Nephron (organoid): ENCODE measurements around the gene STPG1.

ENCODE experiments used
- H3K27ac Mint-ChIP-seq, 3 experiments: 2 replicates each; pipeline ENCODE4 v1.8.0; 2020; ENCODE audit warnings: mixed read lengths in 3 of 3, mild to moderate bottlenecking in 2 of 3, moderate library complexity in 1 of 3
- H3K27me3 Mint-ChIP-seq: 2 replicates; pipeline ENCODE4 v1.8.0; 2021; ENCODE audit warnings: low read depth, mild to moderate bottlenecking, moderate library complexity, mixed read lengths
- H3K36me3 Mint-ChIP-seq: 2 replicates; pipeline ENCODE4 v1.8.0; 2020; ENCODE audit warnings: low read depth, mixed read lengths
- H3K4me1 Mint-ChIP-seq: 2 replicates; pipeline ENCODE4 v1.8.0; 2020; ENCODE audit warnings: mixed read lengths
- H3K4me3 Mint-ChIP-seq, 3 experiments: 2 replicates each; pipeline ENCODE4 v1.8.0; 2020; ENCODE audit warnings: mild to moderate bottlenecking in 3 of 3, mixed read lengths in 3 of 3, moderate library complexity in 2 of 3
- H3K9me3 Mint-ChIP-seq: 2 replicates; pipeline ENCODE4 v1.8.0; 2020; ENCODE audit warnings: mixed read lengths
- CTCF ChIP-seq, 3 experiments: fragments of 200-600 bp; sonication (generic); IDR thresholded peaks; one replicate each; pipeline ENCODE4 v1.5.0; 2021; ENCODE audit warnings: antibody characterized with exemption in 3 of 3; ENCODE audit not compliant: unreplicated experiment in 3 of 3

Gene STPG1

GRCh38 chr1:24363994-24364393, 49.6 kb downstream of the STPG1 start:
- Mint-ChIP-seq H3K27me3 (peaks cover 48% of the 10 kb centered on the region), H3K4me3 (no peak overlapping the region), H3K4me1 (peaks cover 37% of the 10 kb centered on the region), H3K27ac (peak overlapping the region in 2 of 3 experiments; percentile 24 to 41), H3K9me3 (no peaks in the 10 kb centered on the region), H3K36me3 (peaks cover 5% of the 10 kb centered on the region)
- no peak for TF ChIP-seq CTCF (IDR thresholded peaks at IDR 0.05; ENCODE audit: unreplicated experiment in 3 of 3)

GRCh38 chr1:24362982-24363614, 50.5 kb downstream of the STPG1 start:
- no peaks in the 10 kb centered on the region for H3K9me3 Mint-ChIP-seq
- no peak overlapping the region for H3K4me3 Mint-ChIP-seq
- H3K4me1 Mint-ChIP-seq: peaks cover 37% of the 10 kb centered on the region
- peaks cover 5% of the 10 kb centered on the region for H3K36me3 Mint-ChIP-seq
- peak overlapping the region in 1 of 3 experiments; percentile 43 for H3K27ac Mint-ChIP-seq
- peaks cover 49% of the 10 kb centered on the region for H3K27me3 Mint-ChIP-seq
- no peak for TF ChIP-seq CTCF (IDR thresholded peaks at IDR 0.05; ENCODE audit: unreplicated experiment in 3 of 3)

- H3K36me3 Mint-ChIP-seq: peaks cover 11% of the 10 kb centered on the region
- H3K27ac Mint-ChIP-seq: no peak overlapping the region
- H3K4me1 Mint-ChIP-seq: peaks cover 37% of the 10 kb centered on the region
- H3K4me3 Mint-ChIP-seq: no peak overlapping the region
- H3K27me3 Mint-ChIP-seq: peaks cover 49% of the 10 kb centered on the region
- no peak for TF ChIP-seq CTCF (IDR thresholded peaks at IDR 0.05; ENCODE audit: unreplicated experiment in 3 of 3)
- no peaks in the 10 kb centered on the region for H3K9me3 Mint-ChIP-seq
Measured at GRCh38 chr1:24362396-24362795, 51.2 kb downstream of the STPG1 start.

GRCh38 chr1:24361811-24362210, 51.8 kb downstream of the STPG1 start:
- Mint-ChIP-seq H3K36me3 (peaks cover 11% of the 10 kb centered on the region), H3K27ac (no peak overlapping the region), H3K4me3 (no peak overlapping the region), H3K27me3 (peaks cover 45% of the 10 kb centered on the region), H3K9me3 (no peaks in the 10 kb centered on the region), H3K4me1 (peaks cover 37% of the 10 kb centered on the region)
- no peak for TF ChIP-seq CTCF (IDR thresholded peaks at IDR 0.05; ENCODE audit: unreplicated experiment in 3 of 3)

- TF ChIP-seq CTCF (IDR thresholded peaks at IDR 0.05; ENCODE audit: unreplicated experiment in 3 of 3): no peak
- H3K4me3 Mint-ChIP-seq: no peak overlapping the region
- H3K9me3 Mint-ChIP-seq: no peaks in the 10 kb centered on the region
- H3K27ac Mint-ChIP-seq: no peak overlapping the region
- H3K4me1 Mint-ChIP-seq: peaks cover 27% of the 10 kb centered on the region
- H3K36me3 Mint-ChIP-seq: peaks cover 11% of the 10 kb centered on the region
- peaks cover 37% of the 10 kb centered on the region for H3K27me3 Mint-ChIP-seq
Measured at GRCh38 chr1:24360681-24361080, 52.9 kb downstream of the STPG1 start.

GRCh38 chr1:24357038-24357437, 56.5 kb downstream of the STPG1 start:
- Mint-ChIP-seq H3K9me3 (no peaks in the 10 kb centered on the region), H3K4me3 (no peak overlapping the region), H3K27ac (no peak overlapping the region), H3K36me3 (peaks cover 11% of the 10 kb centered on the region), H3K4me1 (no peaks in the 10 kb centered on the region), H3K27me3 (peaks cover 11% of the 10 kb centered on the region)
- TF ChIP-seq CTCF (IDR thresholded peaks at IDR 0.05; ENCODE audit: unreplicated experiment in 3 of 3): no peak
